Measurements from ENCODE around the gene FCER1G.
A peak's percentile ranks its signal among the peaks of the same experiment; 100 is the strongest.

- TF ChIP-seq CTCF (IDR thresholded peaks at IDR 0.05) (peak; percentile 80 to 89 (median 85)), POLR2AphosphoS5 (IDR thresholded peaks at IDR 0.05) (no peak), POLR2A (IDR thresholded peaks at IDR 0.05) (no peak), EP300 (IDR thresholded peaks at IDR 0.05) (no peak)
Observed at GRCh38 chr1:161209790-161210409, 5.2 kb upstream of the FCER1G start.
